Stimulated activated CD4-positive, alpha-beta T cell treated with anti-CD3 and anti-CD28 coated beads, Interleukin-12 subunit alpha, Interleukin-12 subunit beta, amount 100 ng/mL, for 24 hours (primary cell): Measurements from ENCODE around the gene GNB5.
"Not testable (repeated sequence)": the region's sequence is repeated elsewhere in the genome, so short reads cannot be mapped to it uniquely, and the experiment has no call there.

Source experiments
- DNase-seq, 2 experiments: peaks; one replicate each; pipeline ENCODE4 v3.0.0-alpha.2; 2020; ENCODE audit warnings: low read depth in 2 of 2

GNB5 gene

DNA sequence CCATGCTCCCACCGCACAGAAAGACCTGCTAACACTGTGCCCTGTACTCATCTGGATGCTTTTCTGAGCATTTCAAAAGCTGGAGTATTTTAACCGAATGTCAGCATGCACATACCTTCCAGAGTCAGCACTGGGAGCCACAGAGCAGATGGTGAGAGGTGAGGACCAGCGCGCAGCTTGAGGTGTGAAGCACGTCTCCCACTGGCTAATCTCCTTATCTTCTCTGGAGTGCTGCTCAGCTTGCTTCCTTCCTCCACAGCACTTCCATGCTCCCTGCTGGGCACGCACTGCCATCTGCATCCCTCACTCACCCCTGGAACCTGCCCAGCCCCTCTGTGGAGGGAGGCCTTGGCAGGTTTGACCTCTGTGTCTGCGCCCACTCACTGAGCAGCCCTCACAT is at the start of gene GNB5:
GNB5 (minus strand) TSS at position 186 of the 400 bp plus-strand sequence. CDS start 6,716 bp downstream, outside the sequence.
- DNase-seq: no peak

GRCh38 chr15:52240166-52240565 is 49.0 kb upstream of the GNB5 start:
- DNase-seq: no peak

DNA sequence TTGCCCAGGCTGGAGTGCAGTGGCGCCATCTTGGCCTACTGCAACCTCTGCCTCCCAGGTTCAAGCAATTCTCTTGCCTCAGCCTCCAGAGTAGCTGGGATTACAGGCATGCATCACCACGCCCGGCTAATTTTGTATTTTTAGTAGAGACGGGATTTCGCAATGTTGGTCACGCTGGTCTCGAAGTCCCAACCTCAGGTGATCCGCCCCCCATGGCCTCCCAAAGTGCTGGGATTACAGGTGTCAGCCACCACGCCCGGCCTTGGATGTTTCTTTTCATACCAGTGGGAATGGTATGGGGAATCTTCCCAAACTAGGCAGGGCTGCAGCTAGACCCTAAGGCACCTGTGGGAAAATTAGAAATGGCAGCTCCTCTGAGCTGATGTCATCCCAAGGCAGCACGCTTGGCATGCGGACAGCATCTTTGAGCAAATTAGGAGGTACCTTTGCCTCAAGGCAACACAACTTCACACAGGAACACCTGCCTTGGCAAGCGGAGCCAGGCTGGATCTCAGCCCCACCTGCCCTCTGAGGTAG is 47.9 kb upstream of the GNB5 start:
- DNase-seq: not testable (repeated sequence)

- no peak for DNase-seq
Observed at GRCh38 chr15:52238149-52238548, 47.0 kb upstream of the GNB5 start.

DNA sequence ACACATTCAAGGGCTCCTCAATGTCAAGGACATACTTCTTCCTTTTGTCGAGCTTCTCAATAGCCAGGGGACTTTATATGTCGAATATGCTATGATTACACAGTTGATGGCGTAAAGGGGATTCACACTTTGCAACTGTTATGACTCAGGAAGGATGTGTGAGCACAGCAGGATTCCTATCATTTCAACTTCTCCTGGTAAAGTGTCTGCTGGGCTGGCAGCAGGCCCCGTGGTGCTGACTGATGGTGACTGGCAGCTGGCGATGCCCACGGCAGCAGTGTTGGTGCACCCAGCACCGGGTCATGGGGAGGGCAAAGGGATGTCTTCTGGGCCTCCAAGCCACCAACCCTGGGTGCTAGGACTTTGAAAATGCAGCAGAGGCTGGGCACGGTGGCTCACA is 44.8 kb upstream of the GNB5 start:
- DNase-seq: no peak

DNA sequence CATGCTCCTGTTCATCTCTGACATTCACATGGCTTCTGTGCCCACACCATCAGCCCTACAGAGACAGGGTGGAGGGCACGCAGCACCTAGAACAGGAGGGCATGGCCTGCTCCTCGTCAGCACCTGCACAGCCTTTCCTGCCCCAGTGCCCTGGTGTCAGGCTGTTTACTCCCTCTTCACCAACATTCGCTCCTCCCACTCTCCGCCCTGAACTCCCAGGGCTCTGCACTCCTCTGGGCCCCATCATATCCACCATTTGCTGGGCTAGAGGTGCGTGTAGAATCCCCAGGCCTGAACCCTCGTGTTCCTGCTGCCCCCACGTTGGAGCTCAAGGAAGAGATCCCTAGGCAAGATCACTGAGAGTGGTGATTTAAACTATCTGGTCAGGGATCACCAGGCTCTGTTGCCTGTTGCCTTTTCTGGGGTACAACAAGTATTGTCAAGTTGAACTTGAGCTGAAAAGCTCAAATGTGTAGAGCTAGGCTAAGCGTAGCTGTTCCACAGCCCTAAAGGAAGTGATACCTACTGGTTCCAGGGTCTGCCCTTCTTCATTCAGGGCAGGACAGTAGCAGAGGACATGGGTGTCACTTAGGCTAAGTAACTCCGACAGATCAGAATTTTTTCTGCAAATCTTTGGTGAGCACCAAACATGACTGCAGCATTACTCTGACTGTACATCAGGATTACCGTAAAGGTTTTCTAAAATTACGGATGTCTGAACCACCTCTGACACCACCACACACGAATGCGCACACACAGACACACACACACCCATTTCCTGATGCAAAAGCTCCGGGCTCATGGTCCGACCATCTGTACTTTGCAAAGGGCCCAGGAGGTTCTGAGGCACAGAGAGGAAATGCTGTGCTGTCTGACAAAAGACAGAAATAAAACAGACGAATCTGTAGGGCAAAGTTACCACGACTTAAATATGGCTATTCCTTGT is 43.7 kb upstream of the GNB5 start:
- DNase-seq: no peak

GRCh38 chr15:52233405-52233804 is 42.2 kb upstream of the GNB5 start:
- no peak for DNase-seq

DNA sequence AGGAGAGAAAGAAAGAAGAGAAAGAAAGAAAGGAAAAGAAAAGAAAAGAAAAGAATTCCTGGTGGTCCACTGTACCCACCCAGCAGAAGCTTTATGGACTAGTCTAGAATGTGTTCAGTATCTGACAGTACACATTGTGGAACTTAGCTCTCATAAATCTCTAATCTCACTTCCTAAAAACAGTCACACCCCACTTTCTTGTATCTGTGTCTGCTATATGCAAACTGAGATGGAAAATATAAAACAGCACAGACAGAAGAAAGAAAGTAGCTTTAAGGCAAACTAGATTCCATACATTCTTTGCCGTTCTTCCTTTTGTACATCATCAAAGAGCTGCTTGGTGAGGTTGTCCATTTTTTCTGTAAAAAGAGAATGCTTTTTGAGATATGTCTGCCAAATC is 41.1 kb upstream of the GNB5 start:
- no peak for DNase-seq

- DNase-seq: no peak
Observed at GRCh38 chr15:52230073-52230472, 38.9 kb upstream of the GNB5 start.

DNA sequence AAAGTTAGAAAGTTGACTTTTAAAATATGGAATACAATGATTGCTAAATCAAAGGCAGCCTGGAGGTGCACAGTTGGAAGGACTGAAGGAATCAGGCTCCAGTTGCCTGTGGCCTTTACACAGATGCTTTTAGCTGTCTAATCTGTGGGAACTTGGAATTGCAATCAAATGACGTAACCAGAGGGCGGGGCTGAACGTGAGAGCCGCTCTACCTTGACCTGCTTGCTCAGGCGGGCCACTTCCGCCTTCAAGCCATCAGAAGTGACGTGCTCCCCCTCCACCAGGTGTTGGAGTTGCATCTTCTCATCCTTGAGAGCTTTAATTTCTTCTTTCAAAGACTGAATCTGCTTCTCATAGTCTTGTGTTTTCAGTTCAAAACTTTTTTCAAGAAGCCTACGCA is 37.7 kb upstream of the GNB5 start:
- no peak for DNase-seq

- peak; percentile 21 to 54 for DNase-seq
Observed at GRCh38 chr15:52227456-52227855, 36.3 kb upstream of the GNB5 start.

GRCh38 chr15:52225230-52225629 is 34.0 kb upstream of the GNB5 start:
- no peak for DNase-seq

DNA sequence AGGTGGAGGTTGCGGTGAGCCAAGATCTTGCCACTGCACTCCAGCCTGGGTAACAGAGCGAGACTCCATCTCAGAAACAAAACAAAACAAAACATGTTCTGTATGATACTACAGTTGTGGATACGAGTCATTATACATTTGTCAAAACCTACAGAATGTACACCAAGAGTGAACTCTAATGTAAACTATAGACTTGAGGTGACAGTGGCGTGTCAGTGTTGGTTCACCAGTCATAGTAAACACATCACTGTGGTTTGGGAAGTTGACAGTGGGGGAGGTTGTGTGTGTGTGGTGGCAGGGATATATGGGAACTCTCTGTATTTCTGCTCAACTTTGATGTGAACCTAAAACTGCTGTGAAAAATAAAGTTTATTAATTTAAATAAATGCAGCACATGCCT is 33.0 kb upstream of the GNB5 start:
- DNase-seq: no peak

DNA sequence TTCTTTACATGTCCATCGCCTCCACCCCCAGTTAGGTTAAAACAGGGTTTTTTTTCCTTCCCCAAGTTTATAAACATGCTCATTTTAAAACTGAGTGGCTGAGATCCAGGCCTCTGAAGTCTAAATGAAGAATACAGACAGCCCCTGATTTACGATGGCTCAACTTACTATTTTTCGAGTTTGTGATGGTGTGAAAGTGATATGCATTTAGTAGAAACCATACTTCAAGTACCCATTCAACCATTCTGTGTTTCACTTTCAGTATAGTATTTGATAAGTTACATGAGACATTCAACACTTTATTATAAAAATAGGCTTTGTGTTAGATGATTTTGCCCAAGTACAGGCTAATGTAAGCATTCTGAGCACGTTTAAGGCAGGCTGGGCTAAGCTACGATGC is 30.5 kb upstream of the GNB5 start:
- no peak for DNase-seq

- DNase-seq: no peak
Observed at GRCh38 chr15:52220937-52221660, 29.9 kb upstream of the GNB5 start.

- no peak for DNase-seq
Observed at GRCh38 chr15:52220251-52220650, 29.1 kb upstream of the GNB5 start.

DNA sequence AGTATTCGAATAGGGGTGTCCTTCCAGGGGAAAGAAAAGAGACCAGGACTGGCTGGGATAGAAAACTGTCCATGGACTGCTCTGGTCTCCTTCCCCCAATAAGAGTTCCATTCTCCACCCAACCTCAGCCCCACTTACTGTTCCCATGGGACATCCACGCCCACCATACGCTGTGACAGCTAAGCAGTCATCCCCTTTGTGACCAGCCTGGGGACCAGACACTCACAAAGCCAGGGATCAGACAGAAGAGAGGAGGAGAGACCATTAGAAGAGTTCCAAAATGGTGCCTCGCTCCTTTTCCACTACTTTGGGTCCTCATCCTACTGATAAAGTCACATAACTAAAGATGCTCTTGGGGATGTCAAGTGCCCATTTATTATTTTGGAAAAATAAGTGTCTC is 27.6 kb upstream of the GNB5 start:
- no peak for DNase-seq

GRCh38 chr15:52218371-52218770 is 27.2 kb upstream of the GNB5 start:
- DNase-seq: no peak

DNA sequence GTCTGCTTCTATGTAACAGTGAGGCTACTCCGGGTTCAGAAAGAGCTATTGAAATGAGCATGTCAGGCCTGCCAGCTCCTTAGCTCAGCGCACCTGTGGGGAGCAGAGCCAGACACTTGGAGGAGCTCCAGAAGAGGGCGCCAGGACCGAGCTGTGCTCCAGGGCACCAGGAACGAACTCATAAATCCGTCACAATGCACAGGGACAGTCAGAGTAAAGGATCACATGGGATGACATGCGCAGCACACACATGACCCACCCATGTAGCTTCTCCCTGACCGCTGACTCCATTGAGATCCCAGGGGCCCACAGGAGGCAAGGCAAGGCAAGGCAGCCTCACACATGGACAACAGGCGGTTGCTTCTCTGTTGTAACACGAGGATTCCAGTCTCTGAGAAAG is 26.0 kb upstream of the GNB5 start:
- no peak for DNase-seq

DNA sequence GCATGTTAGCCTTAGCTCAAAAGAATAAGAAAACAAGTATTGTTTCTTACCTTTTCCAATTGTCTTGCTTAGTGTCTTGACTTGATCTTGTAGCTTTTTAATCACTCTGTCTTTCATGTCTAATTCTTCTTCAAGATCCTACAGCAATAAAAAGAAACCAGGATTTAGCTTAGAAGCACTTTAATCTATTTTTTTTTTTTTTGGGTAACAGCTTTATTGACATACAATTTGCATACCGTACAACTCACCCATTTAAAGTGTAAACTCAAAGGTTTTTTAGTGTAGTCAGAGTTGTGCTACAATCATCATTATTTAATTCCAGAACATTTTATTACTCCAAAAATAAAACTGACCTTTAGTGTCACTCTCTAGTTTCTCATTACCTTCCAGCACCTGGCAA is 23.4 kb upstream of the GNB5 start:
- DNase-seq: no peak

DNA sequence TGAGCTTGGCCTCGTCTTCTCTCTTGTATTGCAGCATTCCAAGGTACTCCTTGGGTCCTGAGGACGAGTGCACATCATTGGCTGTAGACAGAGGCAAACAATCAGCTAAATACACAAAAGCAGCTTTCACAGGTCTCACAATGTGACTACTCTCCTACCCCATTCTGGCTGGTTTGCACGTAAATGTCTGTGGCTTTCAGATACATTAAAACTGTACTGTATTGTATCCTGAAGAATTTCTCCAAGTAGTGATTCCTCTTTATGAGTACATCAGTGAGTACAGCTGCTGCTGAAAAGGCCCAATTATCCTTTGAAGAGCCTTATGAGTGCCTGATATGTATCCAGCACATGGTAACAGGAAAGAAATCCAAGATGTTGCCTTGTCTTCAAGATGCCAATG is 22.0 kb upstream of the GNB5 start:
- DNase-seq: no peak

- peak; percentile 35 to 73 for DNase-seq
Observed at GRCh38 chr15:52208306-52208946, 17.2 kb upstream of the GNB5 start.
